Mucosa of stomach (tissue), 1 donor: ENCODE results near the gene MMAB.

Experiments used
- H3K27me3 ChIP-seq: one replicate; pipeline ENCODE4 v1.7.0; 2013; ENCODE audit warnings: mild to moderate bottlenecking, low read length; ENCODE audit not compliant: control insufficient read depth, insufficient read depth
- H3K36me3 ChIP-seq: one replicate; pipeline ENCODE4 v1.7.0; 2013; ENCODE audit warnings: low read length; ENCODE audit not compliant: control insufficient read depth, insufficient read depth
- H3K4me1 ChIP-seq: one replicate; pipeline ENCODE4 v1.7.0; 2013; ENCODE audit warnings: mild to moderate bottlenecking, low read length; ENCODE audit not compliant: control insufficient read depth, insufficient read depth
- H3K4me3 ChIP-seq: one replicate; pipeline ENCODE4 v1.7.0; 2013; ENCODE audit warnings: low read length
- H3K9ac ChIP-seq: one replicate; pipeline ENCODE4 v1.7.0; 2013; ENCODE audit warnings: mild to moderate bottlenecking, low read length, moderate library complexity
- H3K9me3 ChIP-seq: one replicate; pipeline ENCODE4 v1.7.0; 2013; ENCODE audit warnings: mild to moderate bottlenecking, low read length, moderate library complexity; ENCODE audit not compliant: control insufficient read depth
- donor health status: Pancreatic carcinoma.

Gene MMAB

DNA sequence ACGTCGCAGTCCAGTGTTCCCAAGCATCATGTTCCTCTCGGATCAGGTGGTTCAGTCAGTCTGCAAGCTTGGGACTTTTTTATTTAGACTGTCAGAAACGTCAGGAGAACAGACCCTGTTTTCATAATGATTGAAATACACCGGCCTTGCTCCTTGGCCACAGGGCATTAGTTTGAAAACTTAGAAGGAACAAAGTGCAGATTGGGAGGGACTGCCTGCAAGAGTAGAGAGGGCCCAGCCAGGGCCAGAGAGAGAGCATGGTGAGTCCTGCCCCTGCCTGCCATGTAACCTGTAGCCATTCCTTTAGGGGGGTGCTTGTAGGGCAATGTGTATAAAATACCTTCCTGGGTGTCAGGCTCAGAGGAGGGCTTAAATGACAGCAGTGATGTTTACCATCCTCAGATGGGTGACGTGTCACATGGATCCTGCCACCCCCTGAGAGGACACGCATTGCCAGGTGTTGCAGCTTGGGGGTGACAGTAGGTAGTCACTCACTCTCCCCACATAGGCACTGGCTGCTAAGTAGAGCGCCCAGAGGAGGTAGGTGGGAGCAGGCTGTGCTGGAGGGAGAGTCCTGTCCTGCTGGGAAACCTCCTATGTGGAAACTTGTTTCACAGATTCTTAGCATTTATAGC is 45.7 kb downstream of the MMAB start:
- Histone ChIP-seq H3K4me1 (no peaks in the 10 kb centered on the region), H3K9me3 (no peaks in the 10 kb centered on the region), H3K36me3 (no peaks in the 10 kb centered on the region), H3K27me3 (no peaks in the 10 kb centered on the region), H3K4me3 (no peak overlapping the region), H3K9ac (no peak overlapping the region)

DNA sequence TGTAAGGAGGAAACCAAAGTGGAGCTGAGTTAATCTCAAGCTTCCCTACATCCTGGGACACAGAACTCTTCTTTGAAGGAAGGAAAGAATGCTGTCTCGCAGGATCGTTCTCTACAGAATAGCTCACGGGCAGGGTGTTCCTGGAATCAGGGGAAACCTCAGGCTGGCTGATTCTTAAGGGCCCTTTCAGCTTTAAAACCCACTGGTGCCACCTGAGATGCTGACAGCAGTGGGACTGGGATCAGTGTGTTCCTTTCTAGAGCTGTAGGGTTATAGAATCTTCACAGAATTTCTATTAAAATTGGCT is 48.1 kb downstream of the MMAB start:
- Histone ChIP-seq H3K4me1 (no peaks in the 10 kb centered on the region), H3K4me3 (no peak overlapping the region), H3K9me3 (no peaks in the 10 kb centered on the region), H3K27me3 (no peaks in the 10 kb centered on the region), H3K9ac (no peak overlapping the region), H3K36me3 (peaks cover 6% of the 10 kb centered on the region)

- Histone ChIP-seq H3K9ac (no peak overlapping the region), H3K27me3 (no peaks in the 10 kb centered on the region), H3K4me1 (no peaks in the 10 kb centered on the region), H3K36me3 (peaks cover 6% of the 10 kb centered on the region), H3K9me3 (no peaks in the 10 kb centered on the region), H3K4me3 (no peak overlapping the region)
Measured at GRCh38 chr12:109524466-109525278, 48.6 kb downstream of the MMAB start.

DNA sequence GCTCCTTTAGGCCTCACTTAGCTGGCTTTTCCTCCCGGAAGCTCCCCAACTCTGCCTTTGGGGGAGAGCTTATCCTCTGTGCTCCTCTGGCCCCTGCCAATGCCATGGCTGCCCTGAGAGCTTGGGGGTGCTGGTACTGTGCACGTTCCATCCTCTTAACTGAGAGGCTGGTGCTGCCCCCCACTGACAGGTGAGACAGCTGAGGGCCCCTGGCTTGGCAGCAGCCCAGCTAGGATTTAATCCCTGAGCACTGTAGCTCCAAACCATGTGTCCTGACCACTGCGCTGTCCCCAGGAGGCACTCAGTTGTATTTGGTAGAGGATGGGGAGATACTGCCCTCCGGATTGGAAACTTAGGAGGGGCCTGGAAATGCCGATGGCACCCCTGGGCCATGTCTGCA is 49.8 kb downstream of the MMAB start:
- Histone ChIP-seq H3K4me3 (no peak overlapping the region), H3K4me1 (no peaks in the 10 kb centered on the region), H3K36me3 (peaks cover 6% of the 10 kb centered on the region), H3K9me3 (no peaks in the 10 kb centered on the region), H3K27me3 (no peaks in the 10 kb centered on the region), H3K9ac (no peak overlapping the region)

GRCh38 chr12:109523071-109523470 is 50.2 kb downstream of the MMAB start:
- peaks cover 6% of the 10 kb centered on the region for H3K36me3 ChIP-seq
- no peaks in the 10 kb centered on the region for H3K9me3 ChIP-seq
- no peaks in the 10 kb centered on the region for H3K27me3 ChIP-seq
- no peaks in the 10 kb centered on the region for H3K4me1 ChIP-seq
- no peak overlapping the region for H3K4me3 ChIP-seq
- H3K9ac ChIP-seq: no peak overlapping the region

DNA sequence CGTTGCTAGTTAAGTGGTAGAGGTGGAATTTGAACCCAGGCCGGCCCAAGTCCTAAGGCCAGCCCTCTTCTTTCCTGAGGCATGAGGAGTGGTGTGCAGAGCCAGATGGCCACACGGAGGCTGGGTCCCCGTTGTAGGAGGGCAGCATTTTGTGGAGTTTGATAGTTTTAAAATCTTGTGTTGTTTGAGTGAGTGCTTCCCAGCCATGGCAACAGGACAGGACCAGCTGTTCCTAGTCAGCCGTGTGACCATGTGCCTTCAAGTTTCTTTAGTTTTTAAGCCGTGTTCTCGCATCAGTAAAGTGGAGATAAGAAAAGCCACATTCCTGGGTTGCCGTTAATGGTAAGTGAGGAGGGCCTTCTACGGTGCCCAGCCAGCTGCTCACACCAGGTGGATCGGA is 51.5 kb downstream of the MMAB start:
- peaks cover 10% of the 10 kb centered on the region for H3K36me3 ChIP-seq
- H3K4me3 ChIP-seq: no peak overlapping the region
- no peaks in the 10 kb centered on the region for H3K27me3 ChIP-seq
- no peaks in the 10 kb centered on the region for H3K4me1 ChIP-seq
- H3K9ac ChIP-seq: no peak overlapping the region
- no peaks in the 10 kb centered on the region for H3K9me3 ChIP-seq

- Histone ChIP-seq H3K4me3 (no peak overlapping the region), H3K4me1 (no peaks in the 10 kb centered on the region), H3K36me3 (peaks cover 12% of the 10 kb centered on the region), H3K27me3 (no peaks in the 10 kb centered on the region), H3K9me3 (no peaks in the 10 kb centered on the region), H3K9ac (no peak overlapping the region)
Measured at GRCh38 chr12:109519787-109520186, 53.5 kb downstream of the MMAB start.

GRCh38 chr12:109518820-109519665 is 54.3 kb downstream of the MMAB start:
- peaks cover 12% of the 10 kb centered on the region for H3K36me3 ChIP-seq
- no peaks in the 10 kb centered on the region for H3K4me1 ChIP-seq
- H3K27me3 ChIP-seq: no peaks in the 10 kb centered on the region
- no peak overlapping the region for H3K4me3 ChIP-seq
- no peaks in the 10 kb centered on the region for H3K9me3 ChIP-seq
- H3K9ac ChIP-seq: no peak overlapping the region

DNA sequence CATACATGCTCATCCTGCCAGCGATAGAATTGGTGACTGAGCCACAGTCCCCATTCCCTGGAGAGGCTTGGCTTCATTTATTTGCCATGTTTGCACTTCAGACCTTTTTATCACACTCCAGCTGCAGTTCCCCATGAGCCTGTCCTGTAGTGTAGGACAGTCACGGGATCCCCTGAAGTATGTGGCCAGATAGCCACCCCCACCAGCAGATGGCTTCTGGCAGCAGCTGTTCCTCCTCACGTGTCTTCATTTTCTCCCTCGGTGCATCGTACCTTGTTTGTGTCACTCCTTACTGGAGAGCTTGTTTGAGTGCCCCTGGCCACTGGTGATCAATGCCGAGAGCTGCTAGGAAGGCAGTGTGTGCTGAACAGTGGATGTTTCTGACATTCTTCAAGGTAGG is 55.7 kb downstream of the MMAB start:
- no peaks in the 10 kb centered on the region for H3K4me1 ChIP-seq
- no peak overlapping the region for H3K9ac ChIP-seq
- H3K27me3 ChIP-seq: no peaks in the 10 kb centered on the region
- H3K9me3 ChIP-seq: no peaks in the 10 kb centered on the region
- H3K4me3 ChIP-seq: no peak overlapping the region
- peaks cover 12% of the 10 kb centered on the region for H3K36me3 ChIP-seq

DNA sequence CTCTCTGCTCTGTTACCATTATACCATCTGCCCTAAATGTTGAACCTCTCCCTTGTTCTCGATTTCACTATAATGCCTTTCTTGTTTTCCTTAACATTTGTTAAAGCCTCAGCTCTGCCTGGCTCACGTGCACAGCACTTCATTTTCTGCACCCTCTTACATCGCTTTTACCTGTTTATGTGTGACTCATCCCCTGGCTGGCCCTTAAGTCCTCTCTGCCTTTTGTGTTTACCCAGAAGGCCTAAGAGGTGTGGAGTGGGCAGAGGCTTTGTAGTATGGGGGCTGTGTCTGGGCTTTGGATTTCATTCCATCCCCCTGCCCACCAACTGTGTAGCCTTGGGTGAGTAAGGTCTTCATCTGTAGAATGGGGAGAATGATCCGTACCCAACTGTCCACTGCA is 59.3 kb downstream of the MMAB start:
- Histone ChIP-seq H3K27me3 (no peaks in the 10 kb centered on the region), H3K9me3 (no peaks in the 10 kb centered on the region), H3K36me3 (peaks cover 18% of the 10 kb centered on the region), H3K4me1 (no peaks in the 10 kb centered on the region), H3K4me3 (no peak overlapping the region), H3K9ac (no peak overlapping the region)

GRCh38 chr12:109513051-109513450 is 60.3 kb downstream of the MMAB start:
- no peak overlapping the region for H3K4me3 ChIP-seq
- no peaks in the 10 kb centered on the region for H3K27me3 ChIP-seq
- H3K9me3 ChIP-seq: no peaks in the 10 kb centered on the region
- peaks cover 18% of the 10 kb centered on the region for H3K36me3 ChIP-seq
- H3K9ac ChIP-seq: no peak overlapping the region
- H3K4me1 ChIP-seq: no peaks in the 10 kb centered on the region

DNA sequence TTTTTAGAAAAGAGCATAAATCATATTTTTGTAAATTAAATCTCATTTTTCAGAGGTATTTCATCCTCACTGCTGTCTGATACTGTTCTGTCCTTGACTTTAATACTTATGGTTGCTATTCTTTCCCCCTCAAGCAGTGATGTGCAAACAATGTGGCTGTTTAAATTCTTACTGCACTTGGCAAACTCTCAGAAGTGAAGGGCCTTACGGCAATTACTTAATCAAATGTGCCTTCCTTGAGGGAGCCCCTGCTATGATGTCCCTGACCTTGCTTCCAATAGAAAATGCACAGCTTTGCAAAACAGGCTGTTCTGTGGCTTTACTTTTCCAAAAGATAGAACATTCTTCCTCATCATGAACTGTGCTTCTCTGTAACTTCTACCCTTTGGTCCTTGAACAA is 60.7 kb downstream of the MMAB start:
- Histone ChIP-seq H3K9me3 (no peaks in the 10 kb centered on the region), H3K27me3 (no peaks in the 10 kb centered on the region), H3K36me3 (peaks cover 22% of the 10 kb centered on the region), H3K9ac (no peak overlapping the region), H3K4me1 (no peaks in the 10 kb centered on the region), H3K4me3 (no peak overlapping the region)
